K562 (cell line): Measurements from ENCODE around the gene MED16. TPM values are rescaled to one million over a fixed set of nuclear protein-coding genes. Genes with fewer than 3 reads are reported as not detected.

Source experiments
- BRD9 ChIP-seq: fragments of 450-650 bp; IDR thresholded peaks from 2 replicates; pipeline ENCODE4 v1.6.1; 2018; ENCODE audit warnings: low read depth; ENCODE audit not compliant: partially characterized antibody
- CBX1 ChIP-seq: sonication (generic); IDR thresholded peaks from 2 replicates; pipeline ENCODE4 v1.6.1; 2016; ENCODE audit warnings: antibody characterized with exemption, low read depth, mild to moderate bottlenecking
- KLF10 ChIP-seq: fragments of 250-450 bp; sonication (Bioruptor Pico); IDR thresholded peaks from 2 replicates; pipeline ENCODE4 v1.6.1; 2021; ENCODE audit warnings: matching md5 sums
- MYC ChIP-seq, 2 experiments: fragments of 250-450 bp in 1 of 2; sonication (Bioruptor Pico) in 1 of 2; IDR thresholded peaks; 2 replicates each; pipeline versions ENCODE4 v1.5.1 to v1.6.1; 2012 to 2021; ENCODE audit warnings: low read depth in 2 of 2, borderline replicate concordance in 1 of 2, improper control_type of control experiment in 1 of 2, low read length in 1 of 2, mild to moderate bottlenecking in 1 of 2, moderate library complexity in 1 of 2
- NFE2 ChIP-seq: IDR thresholded peaks from 2 replicates; pipeline ENCODE4 v1.6.1; 2014; ENCODE audit warnings: antibody characterized with exemption, low read depth
- RBM15 ChIP-seq: fragments of 200-400 bp; formaldehyde crosslinking; IDR thresholded peaks from 2 replicates; pipeline ENCODE4 v1.6.1; 2018; ENCODE audit warnings: mild to moderate bottlenecking, low read length, moderate library complexity; ENCODE audit not compliant: insufficient read depth
- RBM34 ChIP-seq: fragments of 200-400 bp; formaldehyde crosslinking; IDR thresholded peaks from 2 replicates; pipeline ENCODE4 v1.6.1; 2018; ENCODE audit warnings: low read length, borderline replicate concordance; ENCODE audit not compliant: insufficient read depth
- RFX5 ChIP-seq: IDR thresholded peaks from 2 replicates; pipeline ENCODE4 v1.6.1; 2011; ENCODE audit warnings: low read depth, mild to moderate bottlenecking, improper control_type of control experiment, low read length
- SREBF1 ChIP-seq: fragments of 150-350 bp; IDR thresholded peaks from 2 replicates; pipeline ENCODE4 v1.6.1; 2014; ENCODE audit warnings: antibody characterized with exemption, low read depth, low read length, borderline replicate concordance
- U2AF2 ChIP-seq: fragments of 200-400 bp; formaldehyde crosslinking; optimal IDR thresholded peaks from 2 replicates; pipeline ENCODE3; 2017; ENCODE audit warnings: low read depth, mild to moderate bottlenecking, low read length
- ZNF644 ChIP-seq: fragments of 200-800 bp; sonication (Bioruptor generic); IDR thresholded peaks from 2 replicates; pipeline ENCODE4 v1.6.1; 2016; ENCODE audit warnings: low read depth, missing genetic modification characterization, missing compliant biosample characterization
- polyA plus RNA-seq, 8 experiments: library from polyadenylated mRNA; depleted of rRNA in 4 of 8; stranded (reverse) in 5 of 8; unstranded in 3 of 8; fragments of >200 nt; fragmentation: Nextera tagmentation in 2 of 8; fragmentation: Illumina TruSeq in 1 of 8; extraction: Ambion mirVana in 2 of 8; extraction: Trizol in 1 of 8; gene quantifications; 2 replicates each; pipeline versions ENCODE4 v1.2.1 to v1.2.3, GENCODE V29; 2011 to 2014; ENCODE audit warnings: inconsistent platforms in 1 of 8, missing spikeins in 1 of 8
- total RNA-seq, 7 experiments: library from RNA; depleted of rRNA in 6 of 7; stranded (reverse); fragments of >200 nt in 6 of 7; fragmentation: Illumina TruSeq in 2 of 7; extraction: Trizol in 2 of 7; gene quantifications; 2 replicates each; pipeline versions ENCODE4 v1.2.1 to v1.2.3, GENCODE V29; 2011 to 2021; ENCODE audit warnings: low replicate concordance in 1 of 7
- TF ChIP-seq, protein P1 (sequence below), 2 experiments: fragments of 150-350 bp in 1 of 2; IDR thresholded peaks; 2 replicates each; pipeline ENCODE4 v1.6.1; 2012 to 2016; ENCODE audit warnings: low read depth in 2 of 2, low read length in 2 of 2, mild to moderate bottlenecking in 1 of 2, moderate library complexity in 1 of 2
- TF ChIP-seq, protein P2 (sequence below): sonication (generic); formaldehyde crosslinking; IDR thresholded peaks from 2 replicates; pipeline ENCODE4 v1.8.0; 2022; ENCODE audit warnings: missing genetic modification reagents, mild to moderate bottlenecking, moderate library complexity, borderline replicate concordance
- TF ChIP-seq, protein P3 (sequence below), 2 experiments: IDR thresholded peaks; 2 replicates each; pipeline ENCODE4 v1.6.1; 2011; ENCODE audit warnings: borderline replicate concordance in 1 of 2, control low read depth in 1 of 2, low read depth in 1 of 2, low read length in 1 of 2, mild to moderate bottlenecking in 1 of 2, mixed read lengths in 1 of 2, moderate library complexity in 1 of 2; ENCODE audit not compliant: insufficient read depth in 1 of 2, insufficient read length in 1 of 2, poor library complexity in 1 of 2, severe bottlenecking in 1 of 2; ENCODE audit errors: extremely low read depth in 1 of 2
- TF ChIP-seq, protein P4 (sequence below): fragments of 450-650 bp; IDR thresholded peaks from 2 replicates; pipeline ENCODE4 v1.6.1; 2018; ENCODE audit not compliant: partially characterized antibody
- TF ChIP-seq, protein P5 (sequence below): fragments of 250-450 bp; sonication (Bioruptor Pico); IDR thresholded peaks from 2 replicates; pipeline ENCODE4 v1.5.1; 2021; ENCODE audit warnings: mild to moderate bottlenecking

Gene MED16
- total and polyA plus RNA-seq, 9 of the 15 experiments (the other 6 are each of a cell fraction or from before 2014, with no cell fraction given): 0.89 to 59.9 (median 8.6) TPM

DNA sequence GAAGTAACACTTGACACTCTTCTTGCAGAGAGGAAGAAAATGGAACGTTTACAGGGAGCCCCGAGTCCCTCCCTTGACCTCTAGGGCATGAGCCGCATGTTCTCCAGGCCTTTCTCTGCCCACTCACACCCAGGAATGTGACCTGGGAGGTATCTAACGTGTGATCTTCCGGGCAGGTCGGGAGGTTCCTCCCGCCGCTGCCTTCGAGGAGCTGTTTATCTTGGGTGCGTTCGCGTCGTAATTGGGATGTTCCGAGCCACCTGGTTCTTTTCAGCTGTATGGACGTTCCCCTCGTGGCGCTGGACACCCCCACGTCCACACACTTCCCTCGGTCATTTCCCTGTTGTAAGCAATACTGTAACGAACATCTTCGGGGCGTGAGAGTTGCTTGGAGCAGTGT is 46.5 kb upstream of the MED16 start (continued):
- TF ChIP-seq RFX5: no peak
- no peak for TF ChIP-seq NFE2
- TF ChIP-seq, protein P1, sequence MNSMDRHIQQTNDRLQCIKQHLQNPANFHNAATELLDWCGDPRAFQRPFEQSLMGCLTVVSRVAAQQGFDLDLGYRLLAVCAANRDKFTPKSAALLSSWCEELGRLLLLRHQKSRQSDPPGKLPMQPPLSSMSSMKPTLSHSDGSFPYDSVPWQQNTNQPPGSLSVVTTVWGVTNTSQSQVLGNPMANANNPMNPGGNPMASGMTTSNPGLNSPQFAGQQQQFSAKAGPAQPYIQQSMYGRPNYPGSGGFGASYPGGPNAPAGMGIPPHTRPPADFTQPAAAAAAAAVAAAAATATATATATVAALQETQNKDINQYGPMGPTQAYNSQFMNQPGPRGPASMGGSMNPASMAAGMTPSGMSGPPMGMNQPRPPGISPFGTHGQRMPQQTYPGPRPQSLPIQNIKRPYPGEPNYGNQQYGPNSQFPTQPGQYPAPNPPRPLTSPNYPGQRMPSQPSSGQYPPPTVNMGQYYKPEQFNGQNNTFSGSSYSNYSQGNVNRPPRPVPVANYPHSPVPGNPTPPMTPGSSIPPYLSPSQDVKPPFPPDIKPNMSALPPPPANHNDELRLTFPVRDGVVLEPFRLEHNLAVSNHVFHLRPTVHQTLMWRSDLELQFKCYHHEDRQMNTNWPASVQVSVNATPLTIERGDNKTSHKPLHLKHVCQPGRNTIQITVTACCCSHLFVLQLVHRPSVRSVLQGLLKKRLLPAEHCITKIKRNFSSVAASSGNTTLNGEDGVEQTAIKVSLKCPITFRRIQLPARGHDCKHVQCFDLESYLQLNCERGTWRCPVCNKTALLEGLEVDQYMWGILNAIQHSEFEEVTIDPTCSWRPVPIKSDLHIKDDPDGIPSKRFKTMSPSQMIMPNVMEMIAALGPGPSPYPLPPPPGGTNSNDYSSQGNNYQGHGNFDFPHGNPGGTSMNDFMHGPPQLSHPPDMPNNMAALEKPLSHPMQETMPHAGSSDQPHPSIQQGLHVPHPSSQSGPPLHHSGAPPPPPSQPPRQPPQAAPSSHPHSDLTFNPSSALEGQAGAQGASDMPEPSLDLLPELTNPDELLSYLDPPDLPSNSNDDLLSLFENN (IDR thresholded peaks at IDR 0.05; ENCODE audit: low read depth in 2 of 2, low read length in 2 of 2): no peak
- TF ChIP-seq CBX1: no peak
- TF ChIP-seq SREBF1: no peak
- TF ChIP-seq, protein P2, sequence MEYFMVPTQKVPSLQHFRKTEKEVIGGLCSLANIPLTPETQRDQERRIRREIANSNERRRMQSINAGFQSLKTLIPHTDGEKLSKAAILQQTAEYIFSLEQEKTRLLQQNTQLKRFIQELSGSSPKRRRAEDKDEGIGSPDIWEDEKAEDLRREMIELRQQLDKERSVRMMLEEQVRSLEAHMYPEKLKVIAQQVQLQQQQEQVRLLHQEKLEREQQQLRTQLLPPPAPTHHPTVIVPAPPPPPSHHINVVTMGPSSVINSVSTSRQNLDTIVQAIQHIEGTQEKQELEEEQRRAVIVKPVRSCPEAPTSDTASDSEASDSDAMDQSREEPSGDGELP (CRISPR knock-in tag): peak; percentile 64; the same call in 1 of the 2 replicates
- TF ChIP-seq BRD9: no peak
- TF ChIP-seq, protein P3, sequence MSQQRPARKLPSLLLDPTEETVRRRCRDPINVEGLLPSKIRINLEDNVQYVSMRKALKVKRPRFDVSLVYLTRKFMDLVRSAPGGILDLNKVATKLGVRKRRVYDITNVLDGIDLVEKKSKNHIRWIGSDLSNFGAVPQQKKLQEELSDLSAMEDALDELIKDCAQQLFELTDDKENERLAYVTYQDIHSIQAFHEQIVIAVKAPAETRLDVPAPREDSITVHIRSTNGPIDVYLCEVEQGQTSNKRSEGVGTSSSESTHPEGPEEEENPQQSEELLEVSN (IDR thresholded peaks at IDR 0.05; ENCODE audit: borderline replicate concordance in 1 of 2, extremely low read depth in 1 of 2, insufficient read depth in 1 of 2, insufficient read length in 1 of 2, low read depth in 1 of 2, low read length in 1 of 2, poor library complexity in 1 of 2, severe bottlenecking in 1 of 2): peak in 1 of 2 experiments; percentile 18
- TF ChIP-seq U2AF2: no peak
- TF ChIP-seq, protein P4, sequence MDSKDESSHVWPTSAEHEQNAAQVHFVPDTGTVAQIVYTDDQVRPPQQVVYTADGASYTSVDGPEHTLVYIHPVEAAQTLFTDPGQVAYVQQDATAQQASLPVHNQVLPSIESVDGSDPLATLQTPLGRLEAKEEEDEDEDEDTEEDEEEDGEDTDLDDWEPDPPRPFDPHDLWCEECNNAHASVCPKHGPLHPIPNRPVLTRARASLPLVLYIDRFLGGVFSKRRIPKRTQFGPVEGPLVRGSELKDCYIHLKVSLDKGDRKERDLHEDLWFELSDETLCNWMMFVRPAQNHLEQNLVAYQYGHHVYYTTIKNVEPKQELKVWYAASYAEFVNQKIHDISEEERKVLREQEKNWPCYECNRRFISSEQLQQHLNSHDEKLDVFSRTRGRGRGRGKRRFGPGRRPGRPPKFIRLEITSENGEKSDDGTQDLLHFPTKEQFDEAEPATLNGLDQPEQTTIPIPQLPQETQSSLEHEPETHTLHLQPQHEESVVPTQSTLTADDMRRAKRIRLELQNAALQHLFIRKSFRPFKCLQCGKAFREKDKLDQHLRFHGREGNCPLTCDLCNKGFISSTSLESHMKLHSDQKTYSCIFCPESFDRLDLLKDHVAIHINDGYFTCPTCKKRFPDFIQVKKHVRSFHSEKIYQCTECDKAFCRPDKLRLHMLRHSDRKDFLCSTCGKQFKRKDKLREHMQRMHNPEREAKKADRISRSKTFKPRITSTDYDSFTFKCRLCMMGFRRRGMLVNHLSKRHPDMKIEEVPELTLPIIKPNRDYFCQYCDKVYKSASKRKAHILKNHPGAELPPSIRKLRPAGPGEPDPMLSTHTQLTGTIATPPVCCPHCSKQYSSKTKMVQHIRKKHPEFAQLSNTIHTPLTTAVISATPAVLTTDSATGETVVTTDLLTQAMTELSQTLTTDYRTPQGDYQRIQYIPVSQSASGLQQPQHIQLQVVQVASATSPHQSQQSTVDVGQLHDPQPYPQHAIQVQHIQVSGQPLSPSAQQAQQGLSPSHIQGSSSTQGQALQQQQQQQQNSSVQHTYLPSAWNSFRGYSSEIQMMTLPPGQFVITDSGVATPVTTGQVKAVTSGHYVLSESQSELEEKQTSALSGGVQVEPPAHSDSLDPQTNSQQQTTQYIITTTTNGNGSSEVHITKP: peak; percentile 12
- TF ChIP-seq, protein P5, sequence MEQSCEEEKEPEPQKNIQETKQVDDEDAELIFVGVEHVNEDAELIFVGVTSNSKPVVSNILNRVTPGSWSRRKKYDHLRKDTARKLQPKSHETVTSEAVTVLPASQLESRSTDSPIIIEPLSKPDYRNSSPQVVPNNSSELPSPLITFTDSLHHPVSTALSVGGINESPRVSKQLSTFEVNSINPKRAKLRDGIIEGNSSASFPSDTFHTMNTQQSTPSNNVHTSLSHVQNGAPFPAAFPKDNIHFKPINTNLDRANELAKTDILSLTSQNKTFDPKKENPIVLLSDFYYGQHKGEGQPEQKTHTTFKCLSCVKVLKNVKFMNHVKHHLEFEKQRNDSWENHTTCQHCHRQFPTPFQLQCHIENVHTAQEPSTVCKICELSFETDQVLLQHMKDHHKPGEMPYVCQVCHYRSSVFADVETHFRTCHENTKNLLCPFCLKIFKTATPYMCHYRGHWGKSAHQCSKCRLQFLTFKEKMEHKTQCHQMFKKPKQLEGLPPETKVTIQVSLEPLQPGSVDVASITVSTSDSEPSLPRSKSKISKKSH: no peak
- TF ChIP-seq ZNF644 (tag): no peak
- no peak for TF ChIP-seq RBM34
- TF ChIP-seq KLF10 (CRISPR knock-in tag): no peak
- no peak for TF ChIP-seq RBM15
- TF ChIP-seq MYC (IDR thresholded peaks at IDR 0.05; ENCODE audit: low read depth, low read length): no peak
- no peak for TF ChIP-seq MYC (CRISPR knock-in tag; IDR thresholded peaks at IDR 0.05; ENCODE audit: borderline replicate concordance, low read depth)
